ENCODE results near the gene COX4I2.
"Not testable (repeated sequence)": the region's sequence is repeated elsewhere in the genome, so short reads cannot be mapped to it uniquely, and the experiment has no call there.

COX4I2 gene

DNA sequence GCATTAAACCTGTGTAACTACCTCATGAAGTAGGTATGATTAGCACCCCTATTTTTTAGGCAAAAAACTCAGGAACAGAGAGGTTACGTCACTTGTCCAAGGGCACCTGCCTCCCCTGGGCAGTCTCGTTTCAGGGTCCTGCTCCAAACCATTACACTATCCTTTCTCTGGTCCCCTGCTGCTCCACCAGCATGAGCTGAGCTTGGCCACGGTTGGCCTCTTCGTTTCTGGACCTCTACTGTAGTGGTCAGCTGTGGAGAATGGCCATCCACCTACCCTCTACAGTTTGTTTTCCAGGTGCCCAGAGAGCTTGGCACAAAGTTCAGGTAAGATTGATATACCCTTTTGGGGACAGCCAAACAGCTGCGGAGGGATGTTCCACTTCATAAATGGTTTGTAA, 16.8 kb downstream of the COX4I2 start:
- DNase-seq (ENCODE audit: low read depth in 2 of 2): no peak

- peak; percentile 60 to 69 for DNase-seq (ENCODE audit: low read depth in 2 of 2)
Observed at GRCh38 chr20:31661625-31662371, 24.1 kb downstream of the COX4I2 start.

- no peak for DNase-seq (ENCODE audit: low read depth in 2 of 2)
Observed at GRCh38 chr20:31662372-31662854, 24.7 kb downstream of the COX4I2 start.

- no peak for DNase-seq (ENCODE audit: low read depth in 2 of 2)
Observed at GRCh38 chr20:31663524-31663837, 25.8 kb downstream of the COX4I2 start.

- no peak for DNase-seq (ENCODE audit: low read depth in 2 of 2)
Observed at GRCh38 chr20:31663838-31664695, 26.4 kb downstream of the COX4I2 start.

DNA sequence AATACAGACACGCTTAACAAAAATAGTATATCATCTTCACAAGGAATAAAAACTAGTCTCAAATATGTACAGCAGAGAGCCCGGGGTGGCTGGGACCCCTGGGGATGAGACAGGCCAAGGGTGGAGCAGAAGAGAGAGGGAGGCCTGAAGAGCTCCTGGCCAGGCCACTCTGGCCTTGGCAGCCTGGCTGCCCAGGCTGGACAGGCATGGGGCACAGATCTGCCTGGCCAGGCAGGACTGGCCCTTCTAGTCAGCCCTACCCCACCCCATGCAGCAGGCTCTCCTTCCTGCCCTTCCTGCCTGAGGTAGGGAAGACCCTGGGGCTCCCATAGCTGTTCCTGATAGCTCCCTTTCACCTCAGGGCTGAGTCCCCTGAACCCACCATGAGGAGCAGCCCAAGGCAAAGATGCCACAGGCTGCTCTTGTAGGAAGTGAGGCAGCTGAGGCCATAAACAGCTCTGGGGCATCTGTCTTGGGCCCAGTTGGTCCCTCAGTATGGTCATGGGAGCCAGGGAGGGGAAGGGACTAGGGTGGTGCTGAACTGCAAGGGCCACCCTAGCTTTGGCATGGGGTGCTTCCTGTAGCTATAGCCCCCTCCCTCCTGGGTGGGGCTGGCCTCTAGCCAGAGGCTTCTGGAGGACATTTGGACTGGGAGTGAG, 27.1 kb downstream of the COX4I2 start:
- no peak for DNase-seq (ENCODE audit: low read depth in 2 of 2)

- no peak for DNase-seq (ENCODE audit: low read depth in 2 of 2)
Observed at GRCh38 chr20:31665753-31666152, 28.0 kb downstream of the COX4I2 start.

DNA sequence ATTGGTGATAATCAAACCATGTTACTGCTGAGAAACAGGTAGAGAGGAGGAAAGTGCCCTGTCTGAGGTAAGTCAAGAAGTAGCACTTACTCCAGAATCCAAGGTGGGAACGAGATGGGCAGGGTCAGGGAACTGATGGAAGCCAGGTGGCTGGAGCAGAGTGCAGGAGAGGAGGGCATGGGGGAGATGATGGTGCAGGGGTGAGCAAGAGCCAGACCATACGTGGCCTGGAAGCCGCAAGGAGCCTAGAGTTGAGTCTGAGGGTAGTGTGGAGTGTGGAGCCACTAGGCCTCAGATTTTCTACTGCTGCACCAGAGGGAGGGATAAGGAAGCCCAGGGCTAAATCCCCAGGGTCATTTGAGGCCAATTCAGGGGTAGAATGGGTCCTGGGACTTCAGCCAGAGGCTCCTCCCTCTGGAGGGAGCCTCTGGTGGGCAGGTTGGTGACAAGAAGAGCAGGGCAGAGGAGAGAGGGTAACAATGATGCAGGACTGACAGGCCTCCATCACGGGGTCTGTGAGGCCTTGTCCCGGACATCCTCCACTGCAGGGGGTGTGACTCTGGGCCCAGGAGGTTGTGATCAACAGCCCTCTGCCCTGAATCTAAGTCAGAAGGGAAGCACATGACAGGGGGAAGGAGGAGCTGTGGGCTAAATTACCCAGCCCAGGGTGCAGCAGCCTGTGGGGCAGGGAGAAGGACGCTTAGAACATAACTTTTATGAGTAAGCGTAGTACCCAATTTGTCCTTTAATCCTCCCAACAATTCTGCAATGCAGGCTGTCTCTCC, 28.7 kb downstream of the COX4I2 start:
- DNase-seq (ENCODE audit: low read depth in 2 of 2): no peak

DNA sequence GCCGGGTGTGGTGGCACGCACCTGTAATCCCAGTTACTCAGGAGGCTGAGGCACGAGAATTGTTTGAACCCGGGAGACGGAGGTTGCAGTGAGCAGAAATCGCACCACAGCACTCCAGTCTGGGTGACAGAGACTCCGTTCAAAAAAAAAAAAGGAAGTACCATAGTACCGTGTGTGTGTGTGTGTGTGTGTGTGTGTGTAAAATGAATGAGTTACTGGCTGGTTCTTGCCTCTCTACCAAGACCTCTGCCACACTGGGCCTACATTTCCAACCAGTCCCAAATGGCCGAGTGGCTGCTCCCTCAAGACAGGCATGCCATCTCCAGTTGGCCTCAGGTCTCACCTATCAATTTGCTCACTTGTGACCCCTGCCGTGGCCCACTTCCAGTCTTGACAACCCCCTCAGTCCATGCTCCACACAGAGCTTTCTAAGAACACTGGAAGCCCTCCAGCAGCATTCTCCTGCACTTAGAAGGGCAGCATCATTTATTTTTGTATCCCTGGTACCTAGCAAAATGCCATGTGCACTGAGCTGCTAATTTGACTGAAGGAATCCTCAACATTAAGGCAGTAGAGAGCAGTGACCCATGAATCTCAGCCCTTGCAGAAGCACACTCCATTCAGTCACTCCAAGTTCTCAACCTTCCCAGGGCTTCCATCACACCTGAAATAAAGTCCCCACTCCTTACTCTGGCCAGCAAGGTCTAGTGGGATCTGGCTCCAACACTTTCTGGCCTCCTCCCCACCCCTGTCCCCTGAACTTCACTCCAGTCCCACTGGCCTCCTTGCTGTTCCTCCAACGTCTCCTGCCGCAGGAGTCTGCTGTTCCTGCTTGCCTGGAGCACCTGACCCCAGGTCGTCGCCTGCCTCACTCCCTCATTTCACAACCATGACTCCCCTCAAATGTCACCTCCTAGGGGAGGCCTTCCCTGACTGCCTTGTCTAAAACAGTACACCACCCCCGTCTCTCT, 29.9 kb downstream of the COX4I2 start:
- no peak for DNase-seq (ENCODE audit: low read depth in 2 of 2)

DNA sequence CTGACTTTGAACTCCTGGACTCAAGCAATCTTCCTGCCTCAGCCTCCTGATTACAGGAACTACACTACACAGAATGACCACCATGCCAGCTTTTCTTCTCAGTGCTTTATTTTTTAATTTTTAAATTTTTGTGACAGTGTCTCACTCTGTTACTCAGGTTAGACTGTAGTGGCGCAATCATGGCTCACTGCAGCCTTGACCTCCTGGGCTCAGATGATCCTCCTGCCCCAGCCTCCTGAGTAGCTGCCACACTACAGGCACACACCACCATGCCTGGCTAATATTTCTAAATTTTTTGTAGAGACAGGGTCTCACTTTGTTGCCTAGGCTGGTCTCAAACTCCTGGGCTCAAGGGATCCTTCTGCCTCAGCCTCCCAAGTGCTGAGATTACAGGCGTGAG, 31.2 kb downstream of the COX4I2 start:
- DNase-seq (ENCODE audit: low read depth in 2 of 2): not testable (repeated sequence)

DNA sequence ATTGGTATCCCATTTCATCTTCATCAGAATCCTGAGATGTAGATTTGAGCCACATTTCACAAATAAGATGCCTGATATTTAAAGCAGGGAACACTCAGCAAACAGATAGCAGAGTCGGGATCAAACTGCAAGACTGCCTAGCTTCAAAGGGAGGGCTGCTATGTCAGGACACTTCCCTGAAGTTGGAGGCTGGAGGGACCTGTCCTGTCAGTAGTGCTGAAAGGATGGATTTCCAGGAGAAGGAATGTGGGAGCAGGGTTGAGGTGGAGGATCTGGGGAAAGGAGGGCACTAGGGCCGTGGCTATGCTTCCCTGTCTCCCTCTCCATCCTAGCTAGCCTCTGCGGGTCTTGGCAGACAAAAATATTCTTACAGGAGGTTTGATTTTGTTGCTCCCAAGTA, 32.2 kb downstream of the COX4I2 start:
- no peak for DNase-seq (ENCODE audit: low read depth in 2 of 2)

DNA sequence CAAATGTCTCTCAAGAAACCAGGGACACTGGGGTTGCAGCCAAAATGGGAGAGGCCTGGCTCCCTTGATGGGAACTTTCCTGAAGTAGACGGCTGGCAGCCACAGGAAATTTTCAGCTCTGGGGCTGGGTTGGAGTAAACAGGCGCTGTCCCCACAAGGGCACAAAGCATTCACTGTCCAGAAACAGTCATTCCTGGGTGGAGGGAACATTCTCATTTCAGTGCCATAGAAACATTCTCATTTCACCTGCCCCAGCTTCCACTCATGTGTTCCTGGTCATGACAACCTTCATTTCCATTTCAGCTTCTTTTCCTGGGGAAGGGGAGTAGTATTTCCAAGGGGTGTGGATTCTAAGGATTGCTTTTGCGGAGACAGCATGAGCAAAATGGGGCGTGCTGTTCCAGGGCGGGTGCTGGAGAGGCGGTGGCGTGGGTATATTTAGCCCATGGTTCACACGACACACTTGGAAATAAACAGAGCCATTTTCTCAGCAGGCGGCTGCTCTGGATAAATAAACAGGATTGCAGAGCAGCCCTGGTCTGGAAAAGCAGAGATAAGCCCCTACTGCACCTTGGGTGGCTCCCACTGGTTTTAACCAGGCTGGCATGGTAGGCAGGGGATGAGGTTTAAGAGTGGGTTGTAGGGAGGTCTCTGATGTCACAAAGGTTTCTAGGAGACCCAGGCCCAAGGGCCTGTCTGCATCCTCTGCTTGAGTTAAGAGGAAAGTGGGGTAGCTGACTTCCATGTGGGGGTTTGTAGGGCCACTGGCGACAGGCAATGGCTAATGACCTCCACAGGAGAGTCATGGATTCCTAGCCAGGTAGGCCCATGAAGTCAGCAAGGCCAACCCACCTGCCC, 32.9 kb downstream of the COX4I2 start:
- no peak for DNase-seq (ENCODE audit: low read depth in 2 of 2)

GRCh38 chr20:31671324-31671723, 33.6 kb downstream of the COX4I2 start:
- no peak for DNase-seq (ENCODE audit: low read depth in 2 of 2)

GRCh38 chr20:31673435-31673834, 35.7 kb downstream of the COX4I2 start:
- DNase-seq (ENCODE audit: low read depth in 2 of 2): no peak

- DNase-seq (ENCODE audit: low read depth in 2 of 2): no peak
Observed at GRCh38 chr20:31673943-31674463, 36.3 kb downstream of the COX4I2 start.

- DNase-seq (ENCODE audit: low read depth in 2 of 2): no peak
Observed at GRCh38 chr20:31674895-31675827, 37.4 kb downstream of the COX4I2 start.

- DNase-seq (ENCODE audit: low read depth in 2 of 2): peak in 1 of 2 donors; percentile 17
Observed at GRCh38 chr20:31675828-31676608, 38.3 kb downstream of the COX4I2 start.
